Measurements from ENCODE around the gene LMO7.

Gene LMO7

DNA sequence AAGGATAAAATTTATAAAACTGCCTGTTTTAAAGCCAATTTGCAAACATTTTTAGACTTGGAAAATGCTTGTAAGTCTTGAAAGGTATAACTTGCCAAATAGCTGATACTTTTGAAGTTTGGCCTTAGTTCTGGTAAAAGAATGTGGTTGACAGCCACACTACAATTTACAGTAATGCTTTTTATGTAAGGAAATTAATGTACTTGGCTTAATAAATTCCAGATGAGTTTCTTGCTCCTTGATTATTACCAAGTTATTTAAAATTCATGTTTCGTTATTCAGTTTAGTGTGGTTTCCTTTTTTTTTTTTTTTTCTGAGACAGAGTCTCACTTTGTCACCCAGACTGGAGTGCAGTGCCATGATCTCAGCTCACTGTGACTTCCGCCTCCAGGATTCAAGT, 14.9 kb downstream of the LMO7 start:
- Histone ChIP-seq H3K18ac (ENCODE audit: low read depth in 1 of 2, low read length in 2 of 2) (no peak overlapping the region), H3K36me3 (ENCODE audit: control insufficient read depth in 1 of 2, insufficient read depth in 2 of 2, low read depth in 1 of 2, low read length in 2 of 2) (peaks cover 3 to 18% of the 10 kb centered on the region in 2 experiments), H2BK12ac (ENCODE audit: low read length in 2 of 2) (no peak overlapping the region), H3K27ac (ENCODE audit: low read length, poor library complexity, severe bottlenecking) (no peak overlapping the region), H3K27me3 (ENCODE audit: control insufficient read depth in 1 of 2, insufficient read depth in 1 of 2, low read length in 2 of 2) (no peaks in the 10 kb centered on the region), H2BK5ac (ENCODE audit: low read depth, low read length, poor library complexity, severe bottlenecking) (no peak overlapping the region), H3K9me3 (ENCODE audit: control insufficient read depth, low read length) (no peaks in the 10 kb centered on the region), H3K4me3 (ENCODE audit: insufficient read depth in 1 of 2, low read depth in 1 of 2, low read length in 2 of 2) (no peak overlapping the region), H3K4me2 (ENCODE audit: low read length, poor library complexity, severe bottlenecking) (no peak overlapping the region), H3K9ac (ENCODE audit: low read length) (peak overlapping the region; percentile 44), H2AK5ac (ENCODE audit: low read length, severe bottlenecking) (no peak overlapping the region), H3K14ac (ENCODE audit: low read length in 2 of 2) (no peak overlapping the region), H2BK120ac (ENCODE audit: low read depth, low read length) (no peak overlapping the region), H4K91ac (ENCODE audit: low read length) (no peak overlapping the region), H3K23ac (ENCODE audit: low read length in 2 of 2) (no peak overlapping the region), H3K4me1 (ENCODE audit: control insufficient read depth, insufficient read depth, low read depth, low read length) (peaks cover 3% of the 10 kb centered on the region), H3K79me1 (replicated peaks; ENCODE audit: low read length, poor library complexity, severe bottlenecking) (peaks cover 32% of the 10 kb centered on the region), H2AFZ (ENCODE audit: low read depth, low read length) (no peak overlapping the region), H2BK15ac (ENCODE audit: low read depth, poor library complexity, severe bottlenecking) (no peak overlapping the region), H4K8ac (ENCODE audit: low read length) (no peak overlapping the region), H3K4ac (ENCODE audit: low read depth in 1 of 2, low read length in 2 of 2) (no peak overlapping the region)
- DNase-seq: no peak
- 96% methylated on average over 2 of the region's 2 CpGs for WGBS

DNA sequence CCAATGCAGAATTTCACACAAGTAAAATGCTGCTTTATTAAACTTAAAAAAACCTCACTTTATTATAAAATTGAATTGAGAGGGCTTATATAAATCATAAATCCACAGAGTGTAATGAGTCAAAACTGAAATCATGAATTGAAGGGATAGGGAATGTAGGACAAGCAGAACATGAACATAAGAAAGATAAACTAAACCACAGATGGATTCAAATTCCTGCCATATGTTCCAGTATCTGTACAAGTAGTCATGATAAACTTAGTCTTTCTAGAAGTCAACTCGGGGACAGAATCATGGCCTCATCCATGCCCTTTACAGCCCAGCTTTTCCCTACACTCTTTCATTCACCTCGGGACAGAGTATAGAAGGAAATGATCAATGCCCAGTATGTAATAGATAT, 16.6 kb downstream of the LMO7 start:
- Histone ChIP-seq H2AK5ac (ENCODE audit: low read length, severe bottlenecking) (no peak overlapping the region), H2BK5ac (ENCODE audit: low read depth, low read length, poor library complexity, severe bottlenecking) (no peak overlapping the region), H3K4me1 (ENCODE audit: control insufficient read depth, insufficient read depth, low read depth, low read length) (peaks cover 3% of the 10 kb centered on the region), H3K4me3 (ENCODE audit: insufficient read depth in 1 of 2, low read depth in 1 of 2, low read length in 2 of 2) (no peak overlapping the region), H3K18ac (ENCODE audit: low read depth in 1 of 2, low read length in 2 of 2) (no peak overlapping the region), H4K91ac (ENCODE audit: low read length) (no peak overlapping the region), H4K8ac (ENCODE audit: low read length) (no peak overlapping the region), H2BK12ac (ENCODE audit: low read length in 2 of 2) (no peak overlapping the region), H3K36me3 (ENCODE audit: control insufficient read depth in 1 of 2, insufficient read depth in 2 of 2, low read depth in 1 of 2, low read length in 2 of 2) (peaks cover 3 to 16% of the 10 kb centered on the region in 2 experiments), H3K23ac (ENCODE audit: low read length in 2 of 2) (no peak overlapping the region), H3K27ac (ENCODE audit: low read length, poor library complexity, severe bottlenecking) (no peak overlapping the region), H3K4me2 (ENCODE audit: low read length, poor library complexity, severe bottlenecking) (no peak overlapping the region), H3K9ac (ENCODE audit: low read length) (no peak overlapping the region), H2AFZ (ENCODE audit: low read depth, low read length) (no peak overlapping the region), H2BK120ac (ENCODE audit: low read depth, low read length) (no peak overlapping the region), H3K4ac (ENCODE audit: low read depth in 1 of 2, low read length in 2 of 2) (no peak overlapping the region), H3K27me3 (ENCODE audit: control insufficient read depth in 1 of 2, insufficient read depth in 1 of 2, low read length in 2 of 2) (no peaks in the 10 kb centered on the region), H3K9me3 (ENCODE audit: control insufficient read depth, low read length) (no peaks in the 10 kb centered on the region), H3K79me1 (replicated peaks; ENCODE audit: low read length, poor library complexity, severe bottlenecking) (peaks cover 35% of the 10 kb centered on the region), H3K14ac (ENCODE audit: low read length in 2 of 2) (no peak overlapping the region), H2BK15ac (ENCODE audit: low read depth, poor library complexity, severe bottlenecking) (no peak overlapping the region)
- DNase-seq: no peak
- WGBS: 100% methylated on average over 1 of the region's 2 CpGs

DNA sequence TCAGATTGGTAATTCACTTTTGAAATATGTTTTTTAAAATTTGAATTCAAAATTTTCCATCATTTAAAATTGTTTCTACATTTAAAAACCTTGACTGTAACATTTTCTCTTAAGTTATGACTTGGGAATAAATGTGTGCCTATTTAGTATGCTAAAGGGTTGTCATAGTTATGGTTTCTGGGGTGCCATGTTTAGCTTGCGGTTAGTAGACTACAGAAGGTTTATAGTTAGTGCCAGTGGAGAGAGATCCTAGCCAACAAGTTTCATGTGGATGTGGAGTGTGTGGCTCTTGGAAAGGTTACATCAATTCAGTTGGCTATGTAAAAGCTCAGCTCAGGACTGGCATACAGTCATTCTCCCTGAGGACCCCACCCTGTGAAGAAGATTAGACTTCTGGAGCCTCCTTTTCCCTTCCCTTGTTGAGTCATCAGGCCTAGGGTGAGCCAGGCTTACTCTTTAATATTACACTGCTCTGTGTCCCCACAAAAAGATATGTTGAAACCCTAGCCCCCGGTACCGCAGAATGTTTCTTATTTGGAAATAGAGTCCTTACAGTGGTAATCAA, 20.4 kb downstream of the LMO7 start:
- Histone ChIP-seq H3K36me3 (ENCODE audit: control insufficient read depth in 1 of 2, insufficient read depth in 2 of 2, low read depth in 1 of 2, low read length in 2 of 2) (peaks cover 1 to 11% of the 10 kb centered on the region in 2 experiments), H3K4me3 (ENCODE audit: insufficient read depth in 1 of 2, low read depth in 1 of 2, low read length in 2 of 2) (no peak overlapping the region), H4K8ac (ENCODE audit: low read length) (no peak overlapping the region), H3K4ac (ENCODE audit: low read depth in 1 of 2, low read length in 2 of 2) (no peak overlapping the region), H3K9ac (ENCODE audit: low read length) (no peak overlapping the region), H3K4me1 (ENCODE audit: control insufficient read depth, insufficient read depth, low read depth, low read length) (peaks cover 3% of the 10 kb centered on the region), H2AFZ (ENCODE audit: low read depth, low read length) (no peak overlapping the region), H2BK120ac (ENCODE audit: low read depth, low read length) (no peak overlapping the region), H2BK5ac (ENCODE audit: low read depth, low read length, poor library complexity, severe bottlenecking) (no peak overlapping the region), H2BK15ac (ENCODE audit: low read depth, poor library complexity, severe bottlenecking) (no peak overlapping the region), H2BK12ac (ENCODE audit: low read length in 2 of 2) (no peak overlapping the region), H3K9me3 (ENCODE audit: control insufficient read depth, low read length) (no peaks in the 10 kb centered on the region), H3K79me1 (replicated peaks; ENCODE audit: low read length, poor library complexity, severe bottlenecking) (peaks cover 31% of the 10 kb centered on the region), H3K27ac (ENCODE audit: low read length, poor library complexity, severe bottlenecking) (no peak overlapping the region), H3K14ac (ENCODE audit: low read length in 2 of 2) (no peak overlapping the region), H2AK5ac (ENCODE audit: low read length, severe bottlenecking) (no peak overlapping the region), H3K27me3 (ENCODE audit: control insufficient read depth in 1 of 2, insufficient read depth in 1 of 2, low read length in 2 of 2) (no peaks in the 10 kb centered on the region), H3K18ac (ENCODE audit: low read depth in 1 of 2, low read length in 2 of 2) (no peak overlapping the region), H4K91ac (ENCODE audit: low read length) (no peak overlapping the region), H3K4me2 (ENCODE audit: low read length, poor library complexity, severe bottlenecking) (no peak overlapping the region), H3K23ac (ENCODE audit: low read length in 2 of 2) (no peak overlapping the region)
- DNase-seq: no peak
- 97% methylated on average over 3 of the region's 3 CpGs for WGBS

DNA sequence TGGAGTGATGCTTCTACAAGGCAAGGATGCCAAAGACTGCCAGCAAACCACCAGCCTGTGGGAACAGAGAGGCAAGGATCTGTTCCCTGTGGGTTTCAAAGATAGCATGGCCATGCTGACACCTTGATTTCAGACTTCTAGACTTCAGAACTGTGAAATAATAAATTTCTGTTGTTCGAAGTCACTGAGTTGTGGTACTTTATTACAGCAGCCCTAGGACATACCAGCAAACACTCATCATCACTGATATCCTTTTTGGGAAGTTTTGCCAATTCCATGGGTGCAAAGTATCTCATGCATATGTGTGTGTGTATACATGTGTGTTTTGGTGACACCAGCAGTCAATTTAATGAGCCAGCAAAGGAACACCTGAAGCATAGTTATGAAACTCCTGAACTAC, 21.0 kb downstream of the LMO7 start:
- Histone ChIP-seq H3K14ac (ENCODE audit: low read length in 2 of 2) (no peak overlapping the region), H2BK15ac (ENCODE audit: low read depth, poor library complexity, severe bottlenecking) (no peak overlapping the region), H3K9me3 (ENCODE audit: control insufficient read depth, low read length) (no peaks in the 10 kb centered on the region), H3K4ac (ENCODE audit: low read depth in 1 of 2, low read length in 2 of 2) (no peak overlapping the region), H3K9ac (ENCODE audit: low read length) (no peak overlapping the region), H4K91ac (ENCODE audit: low read length) (no peak overlapping the region), H3K36me3 (ENCODE audit: control insufficient read depth in 1 of 2, insufficient read depth in 2 of 2, low read depth in 1 of 2, low read length in 2 of 2) (peaks cover 0 to 11% of the 10 kb centered on the region in 2 experiments), H3K4me3 (ENCODE audit: insufficient read depth in 1 of 2, low read depth in 1 of 2, low read length in 2 of 2) (no peak overlapping the region), H2BK5ac (ENCODE audit: low read depth, low read length, poor library complexity, severe bottlenecking) (no peak overlapping the region), H2BK120ac (ENCODE audit: low read depth, low read length) (no peak overlapping the region), H3K4me2 (ENCODE audit: low read length, poor library complexity, severe bottlenecking) (no peak overlapping the region), H3K79me1 (replicated peaks; ENCODE audit: low read length, poor library complexity, severe bottlenecking) (peaks cover 28% of the 10 kb centered on the region), H3K27ac (ENCODE audit: low read length, poor library complexity, severe bottlenecking) (no peak overlapping the region), H2AK5ac (ENCODE audit: low read length, severe bottlenecking) (no peak overlapping the region), H3K23ac (ENCODE audit: low read length in 2 of 2) (no peak overlapping the region), H3K27me3 (ENCODE audit: control insufficient read depth in 1 of 2, insufficient read depth in 1 of 2, low read length in 2 of 2) (no peaks in the 10 kb centered on the region), H3K18ac (ENCODE audit: low read depth in 1 of 2, low read length in 2 of 2) (peak overlapping the region in 1 of 2 experiments; percentile 12), H4K8ac (ENCODE audit: low read length) (no peak overlapping the region), H2BK12ac (ENCODE audit: low read length in 2 of 2) (no peak overlapping the region), H2AFZ (ENCODE audit: low read depth, low read length) (no peak overlapping the region), H3K4me1 (ENCODE audit: control insufficient read depth, insufficient read depth, low read depth, low read length) (peaks cover 4% of the 10 kb centered on the region)
- WGBS: no CpG with 5 or more reads among the region's 1 CpG
- DNase-seq: no peak
